ENCODE data around the gene XRCC4. TPM values are rescaled to one million over a fixed set of nuclear protein-coding genes. Genes with fewer than 3 reads are reported as not detected.

XRCC4 gene
- total and polyA plus RNA-seq, 12 donors, result 2.4 to 15.8 (median 6.3) TPM

GRCh38 chr5:83125560-83125959 lies 48.2 kb downstream of the XRCC4 start:
- no peak for DNase-seq
- TF ChIP-seq CTCF (IDR thresholded peaks at IDR 0.05) (no peak), POLR2A (IDR thresholded peaks at IDR 0.05) (no peak)
- no peaks in the 10 kb centered on the region for H3K36me3 ChIP-seq (replicated peaks in 1 of 2)
- intact Hi-C loops (cut with DNase I), result no loop called here
- no peaks in the 10 kb centered on the region for H3K27me3 ChIP-seq
- no peaks in the 10 kb centered on the region for H3K9me3 ChIP-seq (replicated peaks in 1 of 3)
- no peaks in the 10 kb centered on the region for H3K4me1 ChIP-seq (replicated peaks in 1 of 2)
- no peak overlapping the region for H3K27ac ChIP-seq
- WGBS, 4 donors, result 80 to 98% (median 88%) methylated on average over 7 of the region's 7 CpGs
- no peak overlapping the region for H3K4me3 ChIP-seq

- Histone ChIP-seq H3K4me1 (replicated peaks in 1 of 2) (no peaks in the 10 kb centered on the region), H3K9me3 (replicated peaks in 1 of 3) (no peaks in the 10 kb centered on the region), H3K36me3 (replicated peaks in 1 of 2) (no peaks in the 10 kb centered on the region), H3K27ac (no peak overlapping the region), H3K27me3 (no peaks in the 10 kb centered on the region), H3K4me3 (no peak overlapping the region)
- 0 to 90% (median 67%) methylated on average over 1 to 2 of the region's 2 CpGs for WGBS, 4 donors
- intact Hi-C loops (cut with DNase I), result no loop called here
- no peak for DNase-seq
- TF ChIP-seq CTCF (IDR thresholded peaks at IDR 0.05) (no peak), POLR2A (IDR thresholded peaks at IDR 0.05) (no peak)
These were observed 49.2 kb downstream of the XRCC4 start for GRCh38 chr5:83126501-83126900.

DNA sequence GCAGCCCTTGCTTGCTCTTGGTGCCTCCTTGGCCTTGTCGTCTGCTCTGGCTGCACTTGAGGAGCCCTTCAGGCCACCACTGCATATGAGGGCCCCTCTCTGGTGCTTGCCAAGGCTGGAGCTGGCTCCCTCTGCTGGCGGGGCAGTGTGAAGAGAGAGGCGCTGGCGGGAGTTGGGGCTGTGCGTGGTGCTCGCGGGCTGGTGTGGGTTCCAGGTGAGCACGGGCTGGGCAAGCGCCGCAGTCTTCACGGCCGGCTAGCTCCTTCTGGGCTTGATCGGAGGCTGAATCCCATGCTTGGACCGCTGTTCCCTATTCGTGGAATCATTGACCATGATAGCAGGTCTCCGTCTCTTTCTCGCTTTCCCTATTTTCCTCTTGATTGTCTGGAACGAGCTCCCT lies 56.5 kb downstream of the XRCC4 start:
- Histone ChIP-seq H3K27ac (no peak overlapping the region), H3K36me3 (replicated peaks in 1 of 2) (no peaks in the 10 kb centered on the region), H3K4me1 (replicated peaks in 1 of 2) (no peaks in the 10 kb centered on the region), H3K9me3 (replicated peaks in 1 of 3) (no peaks in the 10 kb centered on the region), H3K27me3 (no peaks in the 10 kb centered on the region), H3K4me3 (no peak overlapping the region)
- intact Hi-C loops (cut with DNase I), result no loop called here
- TF ChIP-seq CTCF (IDR thresholded peaks at IDR 0.05), result no peak
- no peak for TF ChIP-seq POLR2A (IDR thresholded peaks at IDR 0.05)
- DNase-seq, result no peak
- WGBS, 4 donors, result 92 to 96% (median 94%) methylated on average over 9 to 18 of the region's 18 CpGs

- intact Hi-C loops (cut with DNase I), result no loop called here
- Histone ChIP-seq H3K27ac (no peak overlapping the region), H3K4me1 (replicated peaks in 1 of 2) (peaks cover 0 to 6% of the 10 kb centered on the region in 2 donors), H3K4me3 (no peak overlapping the region), H3K9me3 (replicated peaks in 1 of 3) (no peaks in the 10 kb centered on the region), H3K36me3 (replicated peaks in 1 of 2) (no peaks in the 10 kb centered on the region), H3K27me3 (no peaks in the 10 kb centered on the region)
- WGBS, 4 donors, result 87 to 92% (median 90%) methylated on average over 2 of the region's 2 CpGs
- DNase-seq, result no peak
- TF ChIP-seq POLR2A (IDR thresholded peaks at IDR 0.05), result no peak
- no peak for TF ChIP-seq CTCF (IDR thresholded peaks at IDR 0.05)
These were observed 65.2 kb downstream of the XRCC4 start for GRCh38 chr5:83142526-83142925.

Measured in adrenal gland (tissue), 12 donors.